Measurements from ENCODE around the gene SATB2. TPM values are rescaled to one million over a fixed set of nuclear protein-coding genes. Genes with fewer than 3 reads are reported as not detected.

SATB2 gene
- polyA plus RNA-seq, 1 of the 3 experiments (the other 2 are of a cell fraction), result 0.13 TPM

DNA sequence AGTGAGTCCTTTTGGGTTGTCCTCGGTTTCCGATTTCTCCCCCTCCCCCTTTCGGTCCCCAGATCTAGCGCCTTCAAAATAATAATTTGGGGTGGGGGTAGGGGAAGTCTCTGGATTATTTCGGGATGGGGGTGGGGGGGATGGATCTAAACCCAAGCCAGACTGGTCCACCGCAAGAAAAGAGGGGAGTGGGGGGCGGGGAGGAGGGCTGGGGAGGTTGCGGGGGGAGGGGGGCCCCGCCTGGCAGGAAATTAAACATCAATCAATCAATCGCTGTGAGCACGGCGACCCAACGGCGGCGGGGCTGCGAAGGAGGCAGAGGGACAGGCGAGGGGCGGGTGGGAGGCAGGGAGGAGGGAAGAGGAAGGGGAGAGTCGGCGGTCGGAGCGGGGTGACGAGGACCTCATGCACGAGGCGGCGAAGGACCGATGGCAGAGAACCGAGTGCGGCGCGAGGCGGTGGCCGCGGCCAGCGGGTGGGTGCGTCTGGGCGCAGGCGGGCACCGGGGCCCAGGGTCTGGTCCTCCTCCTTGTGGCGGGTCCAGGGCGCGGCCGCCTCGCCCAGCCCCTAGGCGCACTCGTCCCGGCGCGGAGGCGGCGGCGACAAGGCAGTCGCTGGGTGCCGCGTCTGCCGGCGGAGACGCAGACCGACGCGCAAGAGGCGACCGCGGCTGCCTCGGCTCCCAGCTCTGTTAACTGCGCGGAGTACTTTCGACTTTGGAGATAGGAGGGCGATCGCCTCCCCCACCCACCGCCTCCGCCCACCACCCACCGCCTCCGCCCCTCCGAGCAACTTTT, 468 bp upstream of the SATB2 start:
- POLR2A ChIA-PET, result no interaction called here

DNA sequence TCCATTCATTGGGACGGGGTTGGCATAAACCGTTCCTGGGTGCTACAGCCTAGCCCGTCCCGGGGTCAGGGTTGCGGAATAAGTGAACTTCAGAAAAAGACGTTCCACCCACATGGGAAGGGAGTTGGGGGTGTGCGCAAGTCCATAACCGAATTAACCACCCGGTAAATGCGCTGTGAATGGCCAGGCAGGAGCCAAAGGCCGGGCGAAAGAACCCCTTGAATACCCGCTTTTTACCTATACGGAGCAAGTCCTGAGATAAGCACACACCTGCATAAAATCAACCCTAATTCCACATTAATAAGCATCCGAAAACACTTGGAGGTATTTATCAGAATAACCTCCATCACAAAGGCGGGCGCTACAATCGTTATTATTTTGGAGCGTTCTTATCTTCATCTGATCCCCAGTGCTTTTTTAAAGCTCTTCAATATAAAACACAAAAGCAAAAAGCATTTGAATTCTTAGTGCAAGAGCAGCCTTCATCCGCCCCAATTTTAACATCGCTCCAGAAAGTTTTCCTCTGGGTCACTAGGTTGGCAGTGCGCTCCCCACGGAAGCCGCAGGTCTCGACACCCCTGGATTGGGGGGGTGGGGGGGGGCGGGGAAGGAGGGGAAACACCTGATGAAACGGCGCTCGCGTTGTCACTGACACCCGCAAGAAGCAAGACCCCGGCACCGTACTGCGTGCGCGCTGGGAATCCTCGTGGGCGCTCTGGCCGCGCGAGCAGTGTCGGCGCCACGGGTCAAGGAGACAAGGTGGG, 1.2 kb downstream of the SATB2 start:
- Histone ChIP-seq H3K4me2 (peak overlapping the region; percentile 93; the same call in 1 of the 2 replicates), H3K9me3 (no peaks in the 10 kb centered on the region), H3F3A (replicated peaks; ENCODE audit: insufficient read depth) (peaks cover 8% of the 10 kb centered on the region), H3K9me2 (no peaks in the 10 kb centered on the region), H3K27me3 (ENCODE audit: insufficient read depth) (peaks cover 57% of the 10 kb centered on the region), H3K79me2 (ENCODE audit: insufficient read depth) (no peaks in the 10 kb centered on the region), H3K4me3 (ENCODE audit: low read depth in 2 of 2, low read length in 1 of 2) (no peak overlapping the region), H3K9ac (no peak overlapping the region), H3K36me3 (replicated peaks in 1 of 2; ENCODE audit: control insufficient read depth in 1 of 2, insufficient read depth in 2 of 2, low read length in 1 of 2) (no peaks in the 10 kb centered on the region), H3K4me1 (ENCODE audit: control insufficient read depth in 1 of 2, insufficient read depth in 2 of 2, low read depth in 1 of 2, low read length in 1 of 2) (peaks cover 0 to 9% of the 10 kb centered on the region in 2 experiments; a peak in 1 of 4 replicates), H2AFZ (ENCODE audit: low read depth) (0 out of 2 replicates have a peak overlapping the region, but pooled peaks have one; percentile 63), H3K27ac (ENCODE audit: low read depth in 2 of 2, low read length in 1 of 2) (no peak overlapping the region), H4K20me1 (ENCODE audit: insufficient read depth) (no peaks in the 10 kb centered on the region)
- ChIA-PET POLR2A (no interaction called here), CTCF (no interaction called here)
- TF ChIP-seq JUND (IDR thresholded peaks at IDR 0.05) (no peak), EZH2phosphoT487 (IDR thresholded peaks at IDR 0.05; ENCODE audit: borderline replicate concordance, low read depth) (peak; percentile 90)
- 9% methylated on average over 23 of the region's 44 CpGs for WGBS (ENCODE audit: low lambda C conversion rate)
- no peak for DNase-seq

More for the DNA sequence above, 468 bp upstream of the SATB2 start:
- peak overlapping the region; percentile 63; the same call in 1 of the 2 replicates for H2AFZ ChIP-seq (ENCODE audit: low read depth)
- H3K79me2 ChIP-seq (ENCODE audit: insufficient read depth), result no peaks in the 10 kb centered on the region
- H3K27me3 ChIP-seq (ENCODE audit: insufficient read depth), result peaks cover 73% of the 10 kb centered on the region
- peak overlapping the region; percentile 65 to 87 for H3K4me3 ChIP-seq (ENCODE audit: low read depth in 2 of 2, low read length in 1 of 2)
- no peak for DNase-seq
- under 1% methylated on average over 17 of the region's 75 CpGs for WGBS (ENCODE audit: low lambda C conversion rate)
- CTCF ChIA-PET, result interaction anchor here (1.2 kb wide), 1 partner anchor 12 kb away, joined by 3 read pairs; no protein-coding TSS in a partner anchor
- no peak overlapping the region for H3K9ac ChIP-seq
- H3K9me3 ChIP-seq, result no peaks in the 10 kb centered on the region
- no peaks in the 10 kb centered on the region for H3K9me2 ChIP-seq
- H3K36me3 ChIP-seq (replicated peaks in 1 of 2; ENCODE audit: control insufficient read depth in 1 of 2, insufficient read depth in 2 of 2, low read length in 1 of 2), result no peaks in the 10 kb centered on the region
- TF ChIP-seq, protein P1, sequence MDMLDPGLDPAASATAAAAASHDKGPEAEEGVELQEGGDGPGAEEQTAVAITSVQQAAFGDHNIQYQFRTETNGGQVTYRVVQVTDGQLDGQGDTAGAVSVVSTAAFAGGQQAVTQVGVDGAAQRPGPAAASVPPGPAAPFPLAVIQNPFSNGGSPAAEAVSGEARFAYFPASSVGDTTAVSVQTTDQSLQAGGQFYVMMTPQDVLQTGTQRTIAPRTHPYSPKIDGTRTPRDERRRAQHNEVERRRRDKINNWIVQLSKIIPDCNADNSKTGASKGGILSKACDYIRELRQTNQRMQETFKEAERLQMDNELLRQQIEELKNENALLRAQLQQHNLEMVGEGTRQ (IDR thresholded peaks at IDR 0.05; ENCODE audit: borderline replicate concordance, low read depth, low read length), result no peak
- TF ChIP-seq MXI1 (IDR thresholded peaks at IDR 0.05; ENCODE audit: low read depth, low read length) (no peak), TCF12 (IDR thresholded peaks at IDR 0.05) (no peak), POLR2AphosphoS5 (IDR thresholded peaks at IDR 0.05; ENCODE audit: low read depth, low read length) (no peak), NFIC (IDR thresholded peaks at IDR 0.05; ENCODE audit: borderline replicate concordance) (no peak), JUND (IDR thresholded peaks at IDR 0.05) (0 out of 2 replicates have a peak, but pooled peaks have one; percentile 9), ELF1 (IDR thresholded peaks at IDR 0.05) (no peak)
- TF ChIP-seq, protein P2, sequence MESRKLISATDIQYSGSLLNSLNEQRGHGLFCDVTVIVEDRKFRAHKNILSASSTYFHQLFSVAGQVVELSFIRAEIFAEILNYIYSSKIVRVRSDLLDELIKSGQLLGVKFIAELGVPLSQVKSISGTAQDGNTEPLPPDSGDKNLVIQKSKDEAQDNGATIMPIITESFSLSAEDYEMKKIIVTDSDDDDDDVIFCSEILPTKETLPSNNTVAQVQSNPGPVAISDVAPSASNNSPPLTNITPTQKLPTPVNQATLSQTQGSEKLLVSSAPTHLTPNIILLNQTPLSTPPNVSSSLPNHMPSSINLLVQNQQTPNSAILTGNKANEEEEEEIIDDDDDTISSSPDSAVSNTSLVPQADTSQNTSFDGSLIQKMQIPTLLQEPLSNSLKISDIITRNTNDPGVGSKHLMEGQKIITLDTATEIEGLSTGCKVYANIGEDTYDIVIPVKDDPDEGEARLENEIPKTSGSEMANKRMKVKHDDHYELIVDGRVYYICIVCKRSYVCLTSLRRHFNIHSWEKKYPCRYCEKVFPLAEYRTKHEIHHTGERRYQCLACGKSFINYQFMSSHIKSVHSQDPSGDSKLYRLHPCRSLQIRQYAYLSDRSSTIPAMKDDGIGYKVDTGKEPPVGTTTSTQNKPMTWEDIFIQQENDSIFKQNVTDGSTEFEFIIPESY (IDR thresholded peaks at IDR 0.05; ENCODE audit: borderline replicate concordance, low read depth), result no peak
- TF ChIP-seq, protein P3, sequence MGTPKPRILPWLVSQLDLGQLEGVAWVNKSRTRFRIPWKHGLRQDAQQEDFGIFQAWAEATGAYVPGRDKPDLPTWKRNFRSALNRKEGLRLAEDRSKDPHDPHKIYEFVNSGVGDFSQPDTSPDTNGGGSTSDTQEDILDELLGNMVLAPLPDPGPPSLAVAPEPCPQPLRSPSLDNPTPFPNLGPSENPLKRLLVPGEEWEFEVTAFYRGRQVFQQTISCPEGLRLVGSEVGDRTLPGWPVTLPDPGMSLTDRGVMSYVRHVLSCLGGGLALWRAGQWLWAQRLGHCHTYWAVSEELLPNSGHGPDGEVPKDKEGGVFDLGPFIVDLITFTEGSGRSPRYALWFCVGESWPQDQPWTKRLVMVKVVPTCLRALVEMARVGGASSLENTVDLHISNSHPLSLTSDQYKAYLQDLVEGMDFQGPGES (IDR thresholded peaks at IDR 0.05; ENCODE audit: low read depth, low read length), result no peak
- H4K20me1 ChIP-seq (ENCODE audit: insufficient read depth), result no peaks in the 10 kb centered on the region
- peak overlapping the region; percentile 93 for H3K4me2 ChIP-seq
- H3F3A ChIP-seq (replicated peaks; ENCODE audit: insufficient read depth), result peaks cover 8% of the 10 kb centered on the region
- H3K27ac ChIP-seq (ENCODE audit: low read depth in 2 of 2, low read length in 1 of 2), result no peak overlapping the region
- peaks cover 0 to 11% of the 10 kb centered on the region in 2 experiments; a peak in 1 of 4 replicates for H3K4me1 ChIP-seq (ENCODE audit: control insufficient read depth in 1 of 2, insufficient read depth in 2 of 2, low read depth in 1 of 2, low read length in 1 of 2)
